A673 (cell line): ENCODE results near the gene PLA2G6.

Source experiments
- EZH2 ChIP-seq: fragments of 200-600 bp; sonication (generic); IDR thresholded peaks from 2 replicates; pipeline ENCODE4 v1.6.1; 2017; ENCODE audit warnings: borderline replicate concordance, low read depth, mild to moderate bottlenecking, mixed read lengths, antibody characterized with exemption, low read length; ENCODE audit not compliant: poor library complexity, severe bottlenecking
- TF ChIP-seq, protein P1 (sequence below): fragments of 300-800, 200-600 bp; sonication (generic); conservative IDR thresholded peaks from 2 replicates; pipeline ENCODE4 v1.5.1; 2017; ENCODE audit warnings: low read depth, mild to moderate bottlenecking, antibody characterized with exemption, low read length, moderate library complexity, mixed read lengths

- TF ChIP-seq EZH2: no peak
- TF ChIP-seq, protein P1, sequence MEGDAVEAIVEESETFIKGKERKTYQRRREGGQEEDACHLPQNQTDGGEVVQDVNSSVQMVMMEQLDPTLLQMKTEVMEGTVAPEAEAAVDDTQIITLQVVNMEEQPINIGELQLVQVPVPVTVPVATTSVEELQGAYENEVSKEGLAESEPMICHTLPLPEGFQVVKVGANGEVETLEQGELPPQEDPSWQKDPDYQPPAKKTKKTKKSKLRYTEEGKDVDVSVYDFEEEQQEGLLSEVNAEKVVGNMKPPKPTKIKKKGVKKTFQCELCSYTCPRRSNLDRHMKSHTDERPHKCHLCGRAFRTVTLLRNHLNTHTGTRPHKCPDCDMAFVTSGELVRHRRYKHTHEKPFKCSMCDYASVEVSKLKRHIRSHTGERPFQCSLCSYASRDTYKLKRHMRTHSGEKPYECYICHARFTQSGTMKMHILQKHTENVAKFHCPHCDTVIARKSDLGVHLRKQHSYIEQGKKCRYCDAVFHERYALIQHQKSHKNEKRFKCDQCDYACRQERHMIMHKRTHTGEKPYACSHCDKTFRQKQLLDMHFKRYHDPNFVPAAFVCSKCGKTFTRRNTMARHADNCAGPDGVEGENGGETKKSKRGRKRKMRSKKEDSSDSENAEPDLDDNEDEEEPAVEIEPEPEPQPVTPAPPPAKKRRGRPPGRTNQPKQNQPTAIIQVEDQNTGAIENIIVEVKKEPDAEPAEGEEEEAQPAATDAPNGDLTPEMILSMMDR: no peak
Observed at GRCh38 chr22:38191055-38191454, 9.4 kb upstream of the PLA2G6 start.
